Vagina (tissue), 2 donors: Measurements from ENCODE around the gene TTR.

ENCODE experiments used
- CTCF ChIP-seq, 3 experiments: fragments of 450-650 bp in 2 of 3; fragments of 200-600 bp in 1 of 3; sonication (generic) in 1 of 3; IDR thresholded peaks; one replicate each; pipeline ENCODE4 v1.5.1; 2017 to 2019; ENCODE audit warnings: antibody characterized with exemption in 3 of 3, mild to moderate bottlenecking in 2 of 3, moderate library complexity in 2 of 3
- POLR2A ChIP-seq, 2 donors: fragments of 450-650 bp; IDR thresholded peaks; one replicate each; pipeline ENCODE4 v1.6.1; 2017; ENCODE audit warnings: antibody characterized with exemption in 2 of 2, mild to moderate bottlenecking in 2 of 2, moderate library complexity in 2 of 2
- POLR2AphosphoS5 ChIP-seq, 2 donors: sonication (generic); formaldehyde crosslinking; IDR thresholded peaks; one replicate each; pipeline ENCODE4 v1.9.0; 2017; ENCODE audit warnings: antibody characterized with exemption in 2 of 2, mild to moderate bottlenecking in 2 of 2, low read depth in 1 of 2; ENCODE audit not compliant: insufficient read depth in 1 of 2

- TF ChIP-seq POLR2A (IDR thresholded peaks at IDR 0.05) (no peak), CTCF (IDR thresholded peaks at IDR 0.05) (no peak), POLR2AphosphoS5 (IDR thresholded peaks at IDR 0.05; ENCODE audit: insufficient read depth in 1 of 2, low read depth in 1 of 2) (no peak)
Measured at GRCh38 chr18:31606265-31606664, 14.6 kb downstream of the TTR start.
